ENCODE results near the gene LYPD3. TPM values are rescaled to one million over a fixed set of nuclear protein-coding genes. Genes with fewer than 3 reads are reported as not detected.

Gene LYPD3
- total RNA-seq, 4 donors from 2014 or later: 312 to 823 (median 569) TPM

- DNase-seq: no peak
- intact Hi-C loops (cut with DNase I): no loop called here
- 92 to 95% methylated on average over 3 to 7 of the region's 7 CpGs for WGBS, 2 donors
- Histone ChIP-seq H3K4me3 (no peak overlapping the region), H3K27me3 (no peaks in the 10 kb centered on the region), H3K9me3 (no peaks in the 10 kb centered on the region), H3K4me1 (peaks cover 0 to 17% (median 5%) of the 10 kb centered on the region in 3 donors), H3K36me3 (peaks cover 4 to 99% (median 25%) of the 10 kb centered on the region in 3 donors), H3K27ac (no peak overlapping the region)
- TF ChIP-seq CTCF (IDR thresholded peaks at IDR 0.05) (no peak), POLR2A (IDR thresholded peaks at IDR 0.05) (no peak)
These were observed 31.6 kb upstream of the LYPD3 start for GRCh38 chr19:43496960-43497359.

GRCh38 chr19:43495082-43495481, 29.7 kb upstream of the LYPD3 start:
- Histone ChIP-seq H3K9me3 (no peaks in the 10 kb centered on the region), H3K4me1 (peaks cover 0 to 9% (median 0%) of the 10 kb centered on the region in 3 donors), H3K27me3 (no peaks in the 10 kb centered on the region), H3K27ac (no peak overlapping the region), H3K36me3 (peaks cover 4 to 99% (median 25%) of the 10 kb centered on the region in 3 donors), H3K4me3 (no peak overlapping the region)
- 71 to 75% methylated on average over 2 to 8 of the region's 8 CpGs for WGBS, 2 donors
- TF ChIP-seq CTCF (IDR thresholded peaks at IDR 0.05) (no peak), POLR2A (IDR thresholded peaks at IDR 0.05) (no peak)
- DNase-seq: no peak
- intact Hi-C loops (cut with DNase I): no loop called here

DNA sequence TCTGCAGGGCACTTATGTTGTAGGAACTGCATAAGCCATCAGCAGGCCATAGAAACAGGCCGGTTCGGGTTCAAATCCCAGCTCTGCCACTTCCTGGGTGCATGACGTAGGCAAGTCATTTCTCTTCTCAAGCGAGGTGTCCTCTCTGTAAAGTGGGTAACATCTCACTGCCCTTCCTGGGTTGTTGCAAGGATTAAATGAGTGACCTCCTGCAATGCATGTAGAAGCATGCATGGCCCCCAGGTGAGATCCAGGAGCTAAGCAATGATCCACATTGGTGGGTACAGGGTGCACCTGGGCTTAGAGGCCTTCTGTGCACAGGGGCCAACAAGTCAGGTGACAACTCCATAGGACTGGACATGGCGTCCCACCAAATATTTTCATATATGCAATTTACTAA, 25.4 kb upstream of the LYPD3 start:
- TF ChIP-seq CTCF (IDR thresholded peaks at IDR 0.05): no peak
- no peak for TF ChIP-seq POLR2A (IDR thresholded peaks at IDR 0.05)
- Histone ChIP-seq H3K36me3 (peaks cover 0 to 83% (median 6%) of the 10 kb centered on the region in 3 donors), H3K9me3 (no peaks in the 10 kb centered on the region), H3K27ac (no peak overlapping the region), H3K4me3 (no peak overlapping the region), H3K4me1 (no peaks in the 10 kb centered on the region), H3K27me3 (no peaks in the 10 kb centered on the region)
- intact Hi-C loops (cut with DNase I): no loop called here
- DNase-seq: no peak
- WGBS, 2 donors: 71 to 98% methylated on average over 1 to 3 of the region's 5 CpGs

DNA sequence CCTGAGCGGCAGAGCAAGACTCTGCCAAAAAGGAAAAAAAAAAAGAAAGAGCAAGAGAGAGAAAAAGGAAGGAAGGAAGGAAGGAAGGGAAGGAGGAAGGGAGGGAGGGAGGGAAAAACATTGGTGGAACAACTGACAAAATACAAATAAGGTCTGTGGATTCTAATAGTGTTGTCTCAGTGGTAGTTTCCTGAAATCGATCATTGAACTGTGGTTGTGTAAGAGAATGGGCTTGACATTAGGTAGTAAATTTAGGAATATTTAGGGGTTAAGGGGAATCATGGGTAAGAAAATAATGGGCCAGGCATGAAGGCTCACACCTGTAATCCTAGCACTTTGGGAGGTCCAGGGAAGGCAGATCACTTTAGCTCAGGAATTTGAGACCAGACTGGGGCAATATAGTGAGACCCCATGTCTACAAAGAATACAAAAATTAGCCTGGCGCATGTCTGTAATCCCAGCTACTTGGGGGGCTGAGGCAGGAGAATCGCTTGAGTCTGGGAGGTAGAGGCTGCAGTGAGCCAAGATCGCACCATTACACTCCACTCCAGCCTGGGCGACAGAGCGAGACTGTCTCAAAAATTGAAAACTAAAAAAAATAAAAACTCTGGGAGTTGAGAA, 24.7 kb upstream of the LYPD3 start:
- no peak for DNase-seq
- 94% methylated on average over 7 of the region's 7 CpGs for WGBS, 2 donors
- intact Hi-C loops (cut with DNase I): no loop called here

DNA sequence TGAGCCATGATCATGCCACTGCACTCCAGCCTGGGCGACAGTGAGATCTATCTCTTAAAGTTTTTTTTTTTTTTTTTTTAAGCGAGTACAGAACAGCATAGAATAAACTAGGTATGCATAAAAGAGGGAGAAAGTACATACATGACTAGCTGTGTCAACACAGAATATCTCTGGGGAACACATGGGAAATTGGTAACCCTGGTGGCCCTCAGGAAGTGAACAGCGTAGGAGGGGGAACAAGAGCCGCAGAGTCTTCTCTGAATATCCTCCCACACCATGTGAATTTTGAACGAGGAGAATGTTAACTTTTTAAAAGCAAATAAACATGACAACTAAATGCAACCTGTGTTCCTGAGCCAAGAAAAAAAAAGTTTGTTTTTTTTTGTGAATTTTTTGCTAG, 23.9 kb upstream of the LYPD3 start:
- H3K4me1 ChIP-seq: no peaks in the 10 kb centered on the region
- H3K36me3 ChIP-seq: peaks cover 0 to 75% (median 0%) of the 10 kb centered on the region in 3 donors
- no peak for DNase-seq
- no peaks in the 10 kb centered on the region for H3K9me3 ChIP-seq
- no peaks in the 10 kb centered on the region for H3K27me3 ChIP-seq
- TF ChIP-seq POLR2A (IDR thresholded peaks at IDR 0.05): no peak
- TF ChIP-seq CTCF (IDR thresholded peaks at IDR 0.05): no peak
- WGBS, 2 donors: 52 to 60% methylated on average over 5 of the region's 5 CpGs
- H3K27ac ChIP-seq: no peak overlapping the region
- no peak overlapping the region for H3K4me3 ChIP-seq
- intact Hi-C loops (cut with DNase I): no loop called here

More for the DNA sequence above, 24.7 kb upstream of the LYPD3 start:
- H3K36me3 ChIP-seq: peaks cover 0 to 79% (median 0%) of the 10 kb centered on the region in 3 donors
- no peaks in the 10 kb centered on the region for H3K9me3 ChIP-seq
- no peak overlapping the region for H3K4me3 ChIP-seq
- no peak for TF ChIP-seq CTCF (IDR thresholded peaks at IDR 0.05)
- TF ChIP-seq POLR2A (IDR thresholded peaks at IDR 0.05): no peak
- no peaks in the 10 kb centered on the region for H3K27me3 ChIP-seq
- H3K4me1 ChIP-seq: no peaks in the 10 kb centered on the region
- no peak overlapping the region for H3K27ac ChIP-seq

Data from esophagus squamous epithelium (tissue), 5 donors.